Liver (tissue), 9 donors: ENCODE data around the gene KIF26A. TPM values are rescaled to one million over a fixed set of nuclear protein-coding genes. Genes with fewer than 3 reads are reported as not detected.

Experiments used
- DNase-seq: peaks from one replicate; pipeline ENCODE4 v3.0.0-alpha.2; 2017; ENCODE audit warnings: low spot score
- H3K27ac ChIP-seq, 2 donors: one replicate each; pipeline ENCODE4 v1.7.0; 2013; ENCODE audit warnings: inconsistent platforms in 2 of 2, low read length in 2 of 2, control low read depth in 1 of 2, low read depth in 1 of 2, mild to moderate bottlenecking in 1 of 2
- H3K27me3 ChIP-seq, 4 donors: one replicate each; pipeline versions ENCODE4 v1.6.1 to v1.7.0; 2013; ENCODE audit warnings: low read length in 3 of 4, inconsistent platforms in 1 of 4, mild to moderate bottlenecking in 1 of 4, moderate library complexity in 1 of 4; ENCODE audit not compliant: control insufficient read depth in 4 of 4, insufficient read depth in 4 of 4
- H3K36me3 ChIP-seq, 4 donors: one replicate each; pipeline versions ENCODE4 v1.6.1 to v1.7.0; 2013; ENCODE audit warnings: low read length in 3 of 4, mild to moderate bottlenecking in 3 of 4, low read depth in 1 of 4, moderate library complexity in 1 of 4; ENCODE audit not compliant: control insufficient read depth in 4 of 4, insufficient read depth in 3 of 4
- H3K4me1 ChIP-seq, 4 donors: one replicate each; pipeline versions ENCODE4 v1.6.1 to v1.7.0; 2013; ENCODE audit warnings: low read length in 3 of 4, mild to moderate bottlenecking in 3 of 4, moderate library complexity in 1 of 4; ENCODE audit not compliant: control insufficient read depth in 4 of 4, insufficient read depth in 4 of 4
- H3K4me3 ChIP-seq, 3 donors: one replicate each; pipeline versions ENCODE4 v1.6.1 to v1.7.0; 2013; ENCODE audit warnings: low read length in 3 of 3, control low read depth in 1 of 3, low read depth in 1 of 3, mild to moderate bottlenecking in 1 of 3
- H3K9ac ChIP-seq, 2 donors: one replicate each; pipeline ENCODE4 v1.7.0; 2013; ENCODE audit warnings: low read length in 2 of 2, mild to moderate bottlenecking in 2 of 2, moderate library complexity in 2 of 2, control low read depth in 1 of 2, low read depth in 1 of 2
- H3K9me3 ChIP-seq, 4 donors: one replicate each; pipeline versions ENCODE4 v1.6.1 to v1.7.0; 2013; ENCODE audit warnings: low read length in 3 of 4; ENCODE audit not compliant: control insufficient read depth in 4 of 4
- ATF3 ChIP-seq: IDR thresholded peaks from 2 replicates; pipeline ENCODE4 v1.6.1; 2016; ENCODE audit warnings: antibody characterized with exemption
- CTCF ChIP-seq: fragments of 150-350 bp; IDR thresholded peaks from 2 replicates; pipeline ENCODE4 v1.5.1; 2017; ENCODE audit warnings: improper control_type of control experiment, low read depth, low read length; ENCODE audit not compliant: missing input control
- EGR1 ChIP-seq, 2 donors: IDR thresholded peaks; 2 replicates each; pipeline ENCODE4 v1.6.1; 2016 to 2018; ENCODE audit warnings: antibody characterized with exemption in 2 of 2, low read depth in 2 of 2
- FOXA1 ChIP-seq: IDR thresholded peaks from 2 replicates; pipeline ENCODE4 v1.6.1; 2016; ENCODE audit warnings: antibody characterized with exemption
- FOXA2 ChIP-seq: IDR thresholded peaks from 2 replicates; pipeline ENCODE4 v1.6.1; 2016; ENCODE audit warnings: antibody characterized with exemption
- GABPA ChIP-seq, 2 donors: IDR thresholded peaks in 1 of 2; conservative IDR thresholded peaks in 1 of 2; 2 replicates each; pipeline ENCODE4 v1.6.1; 2016; ENCODE audit warnings: antibody characterized with exemption in 2 of 2, mild to moderate bottlenecking in 1 of 2, moderate library complexity in 1 of 2
- HNF4A ChIP-seq, 2 donors: conservative IDR thresholded peaks; 2 replicates each; pipeline ENCODE4 v1.6.1; 2016; ENCODE audit warnings: antibody characterized with exemption in 2 of 2, mild to moderate bottlenecking in 2 of 2
- HNF4G ChIP-seq: IDR thresholded peaks from 2 replicates; pipeline ENCODE4 v1.6.1; 2016; ENCODE audit warnings: antibody characterized with exemption
- JUND ChIP-seq, 2 donors: IDR thresholded peaks; 2 replicates each; pipeline ENCODE4 v1.6.1; 2016; ENCODE audit warnings: antibody characterized with exemption in 2 of 2
- MAX ChIP-seq: IDR thresholded peaks from 2 replicates; pipeline ENCODE4 v1.6.1; 2016; ENCODE audit warnings: antibody characterized with exemption
- NR2F2 ChIP-seq: IDR thresholded peaks from 2 replicates; pipeline ENCODE4 v1.6.1; 2016; ENCODE audit warnings: antibody characterized with exemption
- RAD21 ChIP-seq, 2 donors: IDR thresholded peaks; 2 replicates each; pipeline ENCODE4 v1.6.1; 2016; ENCODE audit warnings: antibody characterized with exemption in 2 of 2, mild to moderate bottlenecking in 2 of 2
- REST ChIP-seq: IDR thresholded peaks from 2 replicates; pipeline ENCODE4 v1.6.1; 2016; ENCODE audit warnings: antibody characterized with exemption, mild to moderate bottlenecking
- RXRA ChIP-seq, 2 donors: IDR thresholded peaks; 2 replicates each; pipeline ENCODE4 v1.6.1; 2017 to 2018; ENCODE audit warnings: antibody characterized with exemption in 2 of 2, mild to moderate bottlenecking in 1 of 2
- SP1 ChIP-seq: IDR thresholded peaks from 2 replicates; pipeline ENCODE4 v1.6.1; 2018; ENCODE audit warnings: antibody characterized with exemption, mild to moderate bottlenecking
- TAF1 ChIP-seq: conservative IDR thresholded peaks from 2 replicates; pipeline ENCODE4 v1.6.1; 2016; ENCODE audit warnings: antibody characterized with exemption, mild to moderate bottlenecking
- YY1 ChIP-seq: IDR thresholded peaks from 2 replicates; pipeline ENCODE4 v1.6.1; 2016; ENCODE audit warnings: antibody characterized with exemption, mild to moderate bottlenecking
- ZBTB33 ChIP-seq: IDR thresholded peaks from 2 replicates; pipeline ENCODE4 v1.6.1; 2016; ENCODE audit warnings: antibody characterized with exemption
- WGBS: extraction: QIAGEN DNeasy Blood & Tissue Kit; methylation state at CpG from one replicate; pipeline ENCODE4 v1.1.7; 2013; 5-methylcytosine and 5-hydroxymethylcytosine counted together
- polyA plus RNA-seq, 2 donors: library from polyadenylated mRNA; stranded (reverse) in 1 of 2; unstranded in 1 of 2; fragments of 200-250 nt in 1 of 2; fragments of >200 nt in 1 of 2; fragmentation: Nextera tagmentation in 1 of 2; extraction: Ambion mirVana in 1 of 2; gene quantifications; one replicate each; pipeline versions ENCODE4 v1.2.1 to v1.2.3, GENCODE V29; 2013 to 2015
- total RNA-seq, 2 donors: library from RNA; depleted of rRNA; stranded (reverse); fragments of >200 nt; gene quantifications; one replicate each; pipeline ENCODE4 v1.2.3, GENCODE V29; 2014
- donor health status: healthy.
- donor health status: healthy.
- donor health status: healthy.
- donor health status: healthy.
- donor health status: healthy.

KIF26A gene
- total and polyA plus RNA-seq, 4 donors, result 0.07 to 10.2 (median 1.3) TPM

- Histone ChIP-seq H3K4me1 (peaks cover under 1 to 10% (median 6%) of the 10 kb centered on the region in 4 donors), H3K4me3 (no peak overlapping the region), H3K27me3 (no peaks in the 10 kb centered on the region), H3K9me3 (peaks cover 0 to 6% (median 0%) of the 10 kb centered on the region in 4 donors), H3K27ac (no peak overlapping the region), H3K9ac (no peak overlapping the region), H3K36me3 (no peaks in the 10 kb centered on the region)
- DNase-seq, result no peak
- TF ChIP-seq JUND (IDR thresholded peaks at IDR 0.05), result no peak
- TF ChIP-seq HNF4A (conservative IDR thresholded peaks at IDR 0.05), result no peak
- WGBS, result 80% methylated on average over 5 of the region's 5 CpGs
These were observed 17.2 kb upstream of the KIF26A start for GRCh38 chr14:104121142-104121541.

- Histone ChIP-seq H3K27ac (no peak overlapping the region), H3K9ac (no peak overlapping the region), H3K4me3 (no peak overlapping the region), H3K4me1 (no peaks in the 10 kb centered on the region), H3K9me3 (peaks cover 0 to 6% (median 0%) of the 10 kb centered on the region in 4 donors), H3K36me3 (no peaks in the 10 kb centered on the region), H3K27me3 (no peaks in the 10 kb centered on the region)
- no peak for DNase-seq
- 97% methylated on average over 1 of the region's 1 CpG for WGBS
- TF ChIP-seq SP1 (no peak), REST (no peak), FOXA1 (no peak), MAX (no peak), RXRA (IDR thresholded peaks at IDR 0.05) (no peak), GABPA (IDR thresholded peaks at IDR 0.05 in 1 of 2, conservative IDR thresholded peaks at IDR 0.05 in 1 of 2) (no peak), NR2F2 (no peak), CTCF (no peak), JUND (IDR thresholded peaks at IDR 0.05) (no peak), ZBTB33 (no peak), TAF1 (no peak), ATF3 (no peak), HNF4G (no peak), FOXA2 (no peak), EGR1 (IDR thresholded peaks at IDR 0.05; ENCODE audit: low read depth in 2 of 2) (no peak), YY1 (no peak), HNF4A (conservative IDR thresholded peaks at IDR 0.05) (no peak), RAD21 (IDR thresholded peaks at IDR 0.05) (no peak)
These were observed 14.5 kb upstream of the KIF26A start for GRCh38 chr14:104123879-104124278.
